Smooth muscle cell (in vitro differentiated cells): ENCODE measurements around the gene NCF4. TPM values are rescaled to one million over a fixed set of nuclear protein-coding genes. Genes with fewer than 3 reads are reported as not detected.

Source experiments
- DNase-seq: peaks from one replicate; lab custom pipeline; 2025; ENCODE audit not compliant: unreplicated experiment; lab: John Stamatoyannopoulos, UW
- H2AFZ ChIP-seq: fragments of 200-600 bp; sonication (generic); 2 replicates; pipeline ENCODE4 v1.6.0; 2016; ENCODE audit warnings: antibody characterized with exemption, low read depth, mild to moderate bottlenecking
- H3F3A ChIP-seq: fragments of 200-600 bp; sonication (generic); 2 replicates; pipeline ENCODE4 v1.6.0; 2017; ENCODE audit warnings: antibody characterized with exemption, low read depth
- H3K27ac ChIP-seq: fragments of 200-600 bp; sonication (generic); 2 replicates; pipeline ENCODE4 v1.5.1; 2016; ENCODE audit warnings: low read depth, mild to moderate bottlenecking
- H3K27me3 ChIP-seq: fragments of 200-600 bp; sonication (generic); 2 replicates; pipeline ENCODE4 v1.6.1; 2016; ENCODE audit warnings: low read depth, mild to moderate bottlenecking
- H3K36me3 ChIP-seq: fragments of 200-600 bp; sonication (generic); 2 replicates; pipeline ENCODE4 v1.5.1; 2016; ENCODE audit warnings: low read depth
- H3K4me1 ChIP-seq: fragments of 200-600 bp; sonication (generic); 2 replicates; pipeline ENCODE4 v1.5.1; 2016; ENCODE audit warnings: low read depth
- H3K4me2 ChIP-seq: fragments of 200-600 bp; sonication (generic); 2 replicates; pipeline ENCODE4 v1.6.0; 2016; ENCODE audit warnings: mild to moderate bottlenecking
- H3K4me3 ChIP-seq: fragments of 200-600 bp; sonication (generic); 2 replicates; pipeline ENCODE4 v1.5.1; 2016; ENCODE audit warnings: mild to moderate bottlenecking
- H3K79me2 ChIP-seq: fragments of 200-600 bp; sonication (generic); 2 replicates; pipeline ENCODE4 v1.6.0; 2016; ENCODE audit warnings: low read depth, mild to moderate bottlenecking
- H3K9ac ChIP-seq: fragments of 200-600 bp; sonication (generic); 2 replicates; pipeline ENCODE4 v1.6.0; 2016; ENCODE audit warnings: low read depth
- H3K9me3 ChIP-seq: fragments of 200-600 bp; sonication (generic); replicated peaks from 2 replicates; pipeline ENCODE4 v1.5.1; 2016; ENCODE audit warnings: low read depth
- H4K20me1 ChIP-seq: fragments of 200-600 bp; sonication (generic); 2 replicates; pipeline ENCODE4 v1.6.0; 2016; ENCODE audit warnings: low read depth
- WGBS: methylation state at CpG from one replicate; pipeline ENCODE4 v1.1.7; 2016; ENCODE audit warnings: low lambda C conversion rate; 5-methylcytosine and 5-hydroxymethylcytosine counted together
- polyA plus RNA-seq: library from polyadenylated mRNA; unstranded; fragments of >200 nt; fragmentation: Nextera tagmentation; extraction: Ambion mirVana; gene quantifications from 2 replicates; pipeline ENCODE4 v1.2.1, GENCODE V29; 2016
- total RNA-seq: library from RNA; depleted of rRNA; stranded (reverse); fragments of >200 nt; gene quantifications from 2 replicates; pipeline ENCODE4 v1.2.3, GENCODE V29; 2014
- TF ChIP-seq, protein P1 (sequence below): fragments of 200-600 bp; sonication (generic); IDR thresholded peaks from 2 replicates; pipeline ENCODE4 v1.5.1; 2017; ENCODE audit warnings: borderline replicate concordance, mild to moderate bottlenecking, antibody characterized with exemption; ENCODE audit not compliant: insufficient read depth, poor library complexity, severe bottlenecking

Gene NCF4
- total and polyA plus RNA-seq, 2 experiments from 2014 or later, result 0.15 TPM; not detected in 1

DNA sequence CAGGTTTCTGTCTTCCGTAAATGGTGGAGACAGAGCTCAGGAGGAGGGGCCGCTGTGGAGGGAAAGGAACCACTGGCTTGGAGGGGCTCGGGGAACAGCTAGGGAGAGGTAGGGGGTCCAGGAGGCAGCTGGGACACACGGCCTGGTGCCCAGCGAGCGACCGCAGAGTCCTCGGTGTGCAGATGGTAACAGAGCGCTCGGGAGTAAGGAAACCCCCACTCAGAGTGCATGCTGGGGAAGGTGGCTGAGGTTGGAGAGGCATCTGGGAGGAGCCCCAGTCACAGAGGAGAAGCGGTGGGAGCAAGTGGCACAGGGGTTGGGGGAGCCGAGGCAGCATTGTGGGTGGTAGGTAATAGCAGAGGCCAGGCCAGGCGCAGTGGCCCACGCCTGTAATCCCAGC is 10.8 kb upstream of the NCF4 start:
- TF ChIP-seq, protein P1, sequence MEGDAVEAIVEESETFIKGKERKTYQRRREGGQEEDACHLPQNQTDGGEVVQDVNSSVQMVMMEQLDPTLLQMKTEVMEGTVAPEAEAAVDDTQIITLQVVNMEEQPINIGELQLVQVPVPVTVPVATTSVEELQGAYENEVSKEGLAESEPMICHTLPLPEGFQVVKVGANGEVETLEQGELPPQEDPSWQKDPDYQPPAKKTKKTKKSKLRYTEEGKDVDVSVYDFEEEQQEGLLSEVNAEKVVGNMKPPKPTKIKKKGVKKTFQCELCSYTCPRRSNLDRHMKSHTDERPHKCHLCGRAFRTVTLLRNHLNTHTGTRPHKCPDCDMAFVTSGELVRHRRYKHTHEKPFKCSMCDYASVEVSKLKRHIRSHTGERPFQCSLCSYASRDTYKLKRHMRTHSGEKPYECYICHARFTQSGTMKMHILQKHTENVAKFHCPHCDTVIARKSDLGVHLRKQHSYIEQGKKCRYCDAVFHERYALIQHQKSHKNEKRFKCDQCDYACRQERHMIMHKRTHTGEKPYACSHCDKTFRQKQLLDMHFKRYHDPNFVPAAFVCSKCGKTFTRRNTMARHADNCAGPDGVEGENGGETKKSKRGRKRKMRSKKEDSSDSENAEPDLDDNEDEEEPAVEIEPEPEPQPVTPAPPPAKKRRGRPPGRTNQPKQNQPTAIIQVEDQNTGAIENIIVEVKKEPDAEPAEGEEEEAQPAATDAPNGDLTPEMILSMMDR, result no peak

GRCh38 chr22:36850682-36851081 is 10.1 kb upstream of the NCF4 start:
- Histone ChIP-seq H3K27ac (no peak overlapping the region), H3K4me1 (no peaks in the 10 kb centered on the region), H3F3A (no peaks in the 10 kb centered on the region), H3K79me2 (no peaks in the 10 kb centered on the region), H3K9me3 (no peaks in the 10 kb centered on the region), H3K36me3 (no peaks in the 10 kb centered on the region), H3K4me2 (no peak overlapping the region), H2AFZ (no peak overlapping the region), H3K4me3 (no peak overlapping the region), H4K20me1 (no peaks in the 10 kb centered on the region), H3K9ac (no peak overlapping the region), H3K27me3 (peaks cover 29% of the 10 kb centered on the region)
- DNase-seq, result no peak
- TF ChIP-seq, protein P1, result no peak
- 92% methylated on average over 10 of the region's 10 CpGs for WGBS

More for the DNA sequence above, 10.8 kb upstream of the NCF4 start:
- H3K27ac ChIP-seq, result no peak overlapping the region
- 95% methylated on average over 14 of the region's 14 CpGs for WGBS
- H3K4me2 ChIP-seq, result no peak overlapping the region
- H4K20me1 ChIP-seq, result no peaks in the 10 kb centered on the region
- H3K4me1 ChIP-seq, result no peaks in the 10 kb centered on the region
- no peaks in the 10 kb centered on the region for H3K9me3 ChIP-seq
- no peaks in the 10 kb centered on the region for H3K79me2 ChIP-seq
- H3K27me3 ChIP-seq, result peaks cover 35% of the 10 kb centered on the region
- H3K36me3 ChIP-seq, result no peaks in the 10 kb centered on the region
- H3F3A ChIP-seq, result no peaks in the 10 kb centered on the region
- no peak overlapping the region for H3K4me3 ChIP-seq
- H2AFZ ChIP-seq, result no peak overlapping the region
- H3K9ac ChIP-seq, result no peak overlapping the region
- DNase-seq, result no peak

DNA sequence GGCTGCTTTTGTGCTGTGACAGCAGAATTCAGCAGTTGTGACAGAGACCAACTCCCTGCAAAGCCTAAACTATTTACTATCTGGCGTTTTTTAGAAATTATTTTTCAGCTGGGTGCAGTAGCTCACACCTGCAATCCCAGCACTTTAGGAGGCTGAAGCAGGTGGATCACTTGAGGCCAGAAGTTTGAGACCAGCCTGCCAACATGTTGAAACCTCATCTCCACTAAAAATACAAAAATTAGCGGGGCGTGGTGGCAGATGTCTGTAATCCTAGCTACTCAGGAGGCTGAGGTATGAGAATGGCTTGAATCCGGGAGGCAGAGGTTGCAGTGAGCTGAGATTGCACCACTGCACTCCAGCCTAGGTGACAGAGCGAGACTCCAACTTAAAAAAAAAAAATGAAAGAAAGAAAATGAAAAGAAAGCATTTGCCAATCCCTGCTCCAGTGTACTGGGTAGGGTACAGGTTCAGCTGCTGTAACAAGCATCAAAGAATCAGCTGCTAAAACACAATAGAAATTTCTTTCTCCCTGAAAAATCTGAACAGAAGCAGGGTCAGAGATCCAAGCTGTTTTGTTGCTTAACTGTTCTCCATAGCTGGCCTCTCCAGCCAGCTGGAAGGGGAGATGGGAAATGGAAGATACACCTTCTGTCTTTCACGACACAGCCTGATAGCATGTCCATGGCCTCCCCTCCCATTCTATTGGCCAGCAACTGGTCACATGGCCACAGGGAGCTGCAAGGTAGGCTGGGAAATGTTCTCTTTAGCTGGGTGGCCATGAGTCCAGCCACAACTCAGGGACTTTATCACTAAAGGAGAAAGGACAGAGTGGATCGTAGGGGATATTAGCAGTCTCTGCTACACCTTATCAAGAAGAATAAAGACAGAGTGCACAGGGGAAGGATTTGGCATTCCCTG is 8.5 kb upstream of the NCF4 start:
- WGBS, result 90% methylated on average over 7 of the region's 7 CpGs
- TF ChIP-seq, protein P1, result no peak
- no peak overlapping the region for H2AFZ ChIP-seq

More for the DNA sequence above, 8.5 kb upstream of the NCF4 start:
- H3K79me2 ChIP-seq, result no peaks in the 10 kb centered on the region
- H4K20me1 ChIP-seq, result no peaks in the 10 kb centered on the region
- no peaks in the 10 kb centered on the region for H3K36me3 ChIP-seq
- H3K27me3 ChIP-seq, result peaks cover 22% of the 10 kb centered on the region
- H3F3A ChIP-seq, result no peaks in the 10 kb centered on the region
- no peaks in the 10 kb centered on the region for H3K4me1 ChIP-seq
- H3K4me3 ChIP-seq, result no peak overlapping the region
- H3K27ac ChIP-seq, result no peak overlapping the region
- DNase-seq, result no peak
- H3K4me2 ChIP-seq, result no peak overlapping the region
- H3K9me3 ChIP-seq, result no peaks in the 10 kb centered on the region
- no peak overlapping the region for H3K9ac ChIP-seq
